H1 (cell line): Measurements from ENCODE around the gene CAPZB.

Source experiments
- CEBPB ChIP-seq: IDR thresholded peaks from 2 replicates; pipeline ENCODE4 v1.6.1; 2012; ENCODE audit warnings: low read depth, low read length
- EP300 ChIP-seq, 2 experiments: IDR thresholded peaks; 1 replicate in 1 of 2; 2 replicates in 1 of 2; pipeline ENCODE4 v1.6.1; 2011 to 2012; ENCODE audit warnings: low read depth in 2 of 2, low read length in 2 of 2, mild to moderate bottlenecking in 2 of 2, borderline replicate concordance in 1 of 2, inconsistent platforms in 1 of 2, moderate library complexity in 1 of 2
- KDM1A ChIP-seq: fragments of 200-600, 300-600 bp; sonication (generic); IDR thresholded peaks from 2 replicates; pipeline ENCODE4 v1.7.1; 2016; ENCODE audit warnings: mild to moderate bottlenecking, low read length, borderline replicate concordance
- PHF8 ChIP-seq: fragments of 200-600 bp; sonication (generic); conservative IDR thresholded peaks from 2 replicates; pipeline ENCODE4 v1.7.1; 2012; ENCODE audit warnings: low read depth, mild to moderate bottlenecking, inconsistent platforms, low read length, moderate library complexity
- TF ChIP-seq, protein P1 (sequence below), 3 experiments: IDR thresholded peaks; 1 replicate in 2 of 3; 2 replicates in 1 of 3; pipeline versions ENCODE4 v1.5.1 to v1.6.1; 2011; ENCODE audit warnings: low read length in 3 of 3, mild to moderate bottlenecking in 3 of 3, inconsistent platforms in 2 of 3, low read depth in 1 of 3, moderate library complexity in 1 of 3; ENCODE audit not compliant: insufficient read depth in 1 of 3; ENCODE audit errors: control extremely low read depth in 1 of 3

DNA sequence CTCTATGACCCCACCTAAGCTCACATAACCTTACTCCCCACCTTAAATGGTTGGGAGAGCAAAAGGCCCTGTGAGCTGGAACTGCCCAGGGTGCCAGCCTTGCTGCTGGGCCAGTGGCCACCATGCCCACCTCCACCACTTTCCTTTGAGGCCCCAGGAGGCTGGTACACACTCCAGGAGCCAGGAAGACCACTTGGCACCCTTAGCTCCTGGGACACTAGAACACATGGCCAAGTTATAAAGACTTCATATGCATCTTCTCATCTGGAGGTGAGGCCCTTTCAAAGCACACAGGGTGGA lies 21.9 kb downstream of the CAPZB start:
- TF ChIP-seq PHF8 (no peak), CEBPB (no peak), EP300 (IDR thresholded peaks at IDR 0.05; ENCODE audit: borderline replicate concordance in 1 of 2, low read depth in 2 of 2, low read length in 2 of 2) (no peak), KDM1A (no peak)
- TF ChIP-seq, protein P1, sequence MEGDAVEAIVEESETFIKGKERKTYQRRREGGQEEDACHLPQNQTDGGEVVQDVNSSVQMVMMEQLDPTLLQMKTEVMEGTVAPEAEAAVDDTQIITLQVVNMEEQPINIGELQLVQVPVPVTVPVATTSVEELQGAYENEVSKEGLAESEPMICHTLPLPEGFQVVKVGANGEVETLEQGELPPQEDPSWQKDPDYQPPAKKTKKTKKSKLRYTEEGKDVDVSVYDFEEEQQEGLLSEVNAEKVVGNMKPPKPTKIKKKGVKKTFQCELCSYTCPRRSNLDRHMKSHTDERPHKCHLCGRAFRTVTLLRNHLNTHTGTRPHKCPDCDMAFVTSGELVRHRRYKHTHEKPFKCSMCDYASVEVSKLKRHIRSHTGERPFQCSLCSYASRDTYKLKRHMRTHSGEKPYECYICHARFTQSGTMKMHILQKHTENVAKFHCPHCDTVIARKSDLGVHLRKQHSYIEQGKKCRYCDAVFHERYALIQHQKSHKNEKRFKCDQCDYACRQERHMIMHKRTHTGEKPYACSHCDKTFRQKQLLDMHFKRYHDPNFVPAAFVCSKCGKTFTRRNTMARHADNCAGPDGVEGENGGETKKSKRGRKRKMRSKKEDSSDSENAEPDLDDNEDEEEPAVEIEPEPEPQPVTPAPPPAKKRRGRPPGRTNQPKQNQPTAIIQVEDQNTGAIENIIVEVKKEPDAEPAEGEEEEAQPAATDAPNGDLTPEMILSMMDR (IDR thresholded peaks at IDR 0.05; ENCODE audit: control extremely low read depth in 1 of 3, insufficient read depth in 1 of 3, low read depth in 1 of 3, low read length in 3 of 3): no peak
